GM10266 (cell line): ENCODE data around the gene NDST1.

Experiments used
- DNase-seq: peaks from one replicate; pipeline ENCODE4 v3.0.0; 2012; ENCODE audit errors: extremely low spot score
- CTCF ChIP-seq: IDR thresholded peaks from 2 replicates; pipeline ENCODE4 v1.5.1; 2012; ENCODE audit warnings: mild to moderate bottlenecking, low read depth; ENCODE audit not compliant: control insufficient read depth, insufficient read depth; ENCODE audit errors: missing control alignments

The NDST1 gene

GRCh38 chr5:150540042-150540441 is 32.1 kb downstream of the NDST1 start:
- DNase-seq: no peak
- TF ChIP-seq CTCF: no peak

DNA sequence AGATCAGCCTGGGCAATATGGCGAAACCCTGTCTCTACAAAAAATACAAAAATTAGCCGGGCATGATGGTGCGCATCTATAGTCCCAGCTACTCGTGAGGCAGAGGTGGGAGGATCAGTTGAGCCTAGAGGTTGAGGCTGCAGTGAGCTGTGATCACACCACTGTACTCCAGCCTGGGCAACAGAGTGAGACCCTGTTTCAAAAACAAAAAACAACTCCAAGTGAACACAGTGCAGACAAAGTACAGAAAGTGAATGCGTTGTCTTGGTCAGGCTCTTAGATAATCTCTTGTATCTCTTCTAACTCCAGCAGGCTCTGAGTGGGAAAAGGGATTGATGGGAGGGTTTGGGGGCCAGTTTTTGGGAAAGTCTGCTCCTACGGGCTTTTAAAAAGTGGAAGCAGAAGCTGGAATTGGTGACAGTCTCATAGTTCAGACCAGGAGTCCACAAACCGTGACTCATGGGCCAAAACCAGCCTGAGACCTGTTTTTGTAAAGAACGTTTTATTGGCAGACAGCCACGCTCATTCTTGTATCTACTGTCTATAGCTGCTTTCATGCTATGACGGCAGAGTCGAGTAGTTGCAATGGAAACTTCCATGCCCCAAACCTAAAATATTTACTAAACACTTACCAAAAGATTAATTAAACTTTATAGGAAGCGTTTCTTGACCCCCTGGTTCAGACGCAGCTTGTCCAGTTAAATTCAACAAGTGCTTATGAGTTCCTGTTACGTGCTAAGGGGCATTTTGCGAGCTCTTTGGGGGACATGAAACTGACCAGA is 32.9 kb downstream of the NDST1 start:
- no peak for TF ChIP-seq CTCF
- no peak for DNase-seq

DNA sequence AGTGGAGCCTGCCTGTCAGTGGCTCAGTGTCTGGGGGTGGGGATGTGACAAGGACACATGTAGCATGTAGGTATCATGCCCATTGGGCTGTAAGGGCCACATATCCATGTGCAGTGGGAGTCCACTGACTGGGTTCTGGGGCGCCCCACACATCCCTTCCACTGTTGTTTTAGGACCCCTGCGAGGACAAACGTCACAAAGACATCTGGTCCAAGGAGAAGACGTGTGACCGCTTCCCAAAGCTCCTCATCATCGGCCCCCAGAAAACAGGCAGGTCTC is 33.4 kb downstream of the NDST1 start:
- TF ChIP-seq CTCF: no peak
- no peak for DNase-seq

DNA sequence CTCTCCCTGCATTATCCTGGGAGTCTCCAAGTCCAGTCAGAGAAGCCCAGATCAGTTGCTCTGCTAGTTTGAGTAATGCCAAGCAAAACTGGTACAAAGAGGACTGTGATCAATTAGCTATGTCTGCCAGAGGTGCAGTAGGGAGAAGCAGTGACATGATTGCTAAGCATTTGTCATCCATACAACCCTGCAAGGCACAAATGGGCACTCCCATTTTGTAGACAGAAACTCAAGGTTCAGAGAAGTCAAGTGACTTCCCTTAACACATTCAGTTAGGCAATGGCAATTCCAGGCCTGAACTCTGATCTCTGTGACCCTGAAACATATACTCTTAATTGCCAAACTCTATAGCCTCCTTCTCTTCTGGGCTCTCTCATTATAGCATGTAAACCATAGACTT is 34.0 kb downstream of the NDST1 start:
- no peak for DNase-seq
- TF ChIP-seq CTCF: no peak

GRCh38 chr5:150542933-150543445 is 35.1 kb downstream of the NDST1 start:
- no peak for TF ChIP-seq CTCF

DNA sequence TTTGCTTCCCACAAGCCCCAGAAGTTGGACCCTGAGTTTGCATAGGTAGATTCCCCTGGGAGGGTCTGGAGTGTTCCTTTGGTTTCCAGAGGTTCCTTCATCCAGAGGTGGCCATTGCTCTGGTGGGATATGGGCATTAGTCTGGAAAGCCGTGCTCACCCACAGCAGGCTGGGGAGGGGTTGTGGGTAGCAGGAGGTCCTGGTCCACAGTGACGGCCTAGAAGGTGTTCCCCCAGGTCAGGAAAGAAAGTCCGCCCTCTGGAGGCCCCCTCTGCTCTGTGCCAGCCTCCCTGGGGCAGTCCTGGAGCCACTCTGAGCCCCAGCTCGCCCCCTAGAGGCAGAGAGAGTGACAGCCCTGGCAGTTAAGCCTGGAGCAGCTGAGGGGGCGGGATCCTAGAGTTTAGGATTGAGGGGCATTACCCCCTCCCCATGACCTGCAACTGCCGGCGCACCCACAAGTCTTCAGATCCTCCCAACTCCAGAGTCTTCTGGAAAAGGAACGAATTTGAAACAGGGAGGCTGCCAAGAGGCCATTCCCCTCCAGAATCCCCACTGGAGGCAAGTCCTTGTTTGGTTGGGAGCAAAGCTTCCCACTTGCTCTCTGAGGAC is 36.8 kb downstream of the NDST1 start:
- DNase-seq: peak; percentile 88
- TF ChIP-seq CTCF: peak; percentile 95

More at GRCh38 chr5:150542933-150543445, 35.1 kb downstream of the NDST1 start:
- no peak for DNase-seq

DNA sequence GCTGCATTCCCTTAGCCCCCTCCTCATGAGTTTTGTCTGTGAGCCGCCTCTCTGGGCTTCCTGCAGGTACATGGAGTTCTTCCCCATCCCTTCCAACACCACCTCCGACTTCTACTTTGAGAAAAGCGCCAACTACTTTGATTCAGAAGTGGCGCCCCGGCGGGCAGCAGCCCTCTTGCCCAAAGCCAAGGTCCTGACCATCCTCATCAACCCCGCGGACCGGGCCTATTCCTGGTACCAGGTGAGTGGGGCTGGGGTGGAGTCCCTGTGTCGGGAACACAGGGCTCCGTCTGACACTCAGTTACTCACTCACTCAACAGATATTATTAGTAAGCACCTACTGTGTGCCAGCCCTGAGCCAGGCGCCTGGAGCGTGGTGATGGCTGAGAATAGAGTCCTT is 37.3 kb downstream of the NDST1 start:
- no peak for DNase-seq
- TF ChIP-seq CTCF: no peak
